PFSK-1 (cell line): ENCODE results near the gene BARHL1.

Experiments
- FOXP2 ChIP-seq: optimal IDR thresholded peaks from 2 replicates; pipeline ENCODE3; 2011; ENCODE audit warnings: borderline replicate concordance, control low read depth, inconsistent platforms; ENCODE audit not compliant: insufficient read depth; ENCODE audit errors: extremely low read length, extremely low read depth
- POLR2AphosphoS5 ChIP-seq: IDR thresholded peaks from 2 replicates; pipeline ENCODE4 v1.6.1; 2012; ENCODE audit warnings: low read depth, mild to moderate bottlenecking, control low read depth, low read length, moderate library complexity
- REST ChIP-seq, 2 experiments: IDR thresholded peaks; 2 replicates each; pipeline versions ENCODE4 v1.6.1 to v1.8.0; 2011 to 2012; ENCODE audit warnings: low read depth in 2 of 2, low read length in 2 of 2, control low read depth in 1 of 2, inconsistent platforms in 1 of 2, mild to moderate bottlenecking in 1 of 2, moderate library complexity in 1 of 2; ENCODE audit not compliant: insufficient read depth in 1 of 2
- SIN3A ChIP-seq: IDR thresholded peaks from 2 replicates; pipeline ENCODE4 v1.6.1; 2012; ENCODE audit warnings: mild to moderate bottlenecking, low read length, moderate library complexity, borderline replicate concordance; ENCODE audit not compliant: insufficient read depth
- TAF1 ChIP-seq: IDR thresholded peaks from 2 replicates; pipeline ENCODE4 v1.6.1; 2012; ENCODE audit warnings: low read length, control low read depth, borderline replicate concordance; ENCODE audit not compliant: insufficient read depth

- no peak for TF ChIP-seq REST (IDR thresholded peaks at IDR 0.05; ENCODE audit: insufficient read depth in 1 of 2, low read depth in 2 of 2, low read length in 2 of 2)
- no peak for TF ChIP-seq SIN3A
- TF ChIP-seq POLR2AphosphoS5, result no peak
- TF ChIP-seq TAF1, result no peak
- TF ChIP-seq FOXP2, result no peak
These were observed 7.3 kb upstream of the BARHL1 start for GRCh38 chr9:132575005-132575609.
